Activated CD4-positive, CD25-positive, alpha-beta regulatory T cell treated with anti-CD3 and anti-CD28 coated beads, Interleukin-2, amount 50 U/mL, for 16 hours (primary cell): ENCODE data around the gene NAALADL2.

Experiments
- DNase-seq: peaks from one replicate; pipeline ENCODE4 v3.0.0-alpha.2; 2020; ENCODE audit warnings: low read depth, low spot score

Gene NAALADL2

GRCh38 chr3:175307642-175308041, 448.5 kb downstream of the NAALADL2 start:
- no peak for DNase-seq

- DNase-seq, result no peak
Observed at GRCh38 chr3:175308097-175308496, 449.0 kb downstream of the NAALADL2 start.

- no peak for DNase-seq
Observed at GRCh38 chr3:175310046-175310445, 450.9 kb downstream of the NAALADL2 start.

- DNase-seq, result no peak
Observed at GRCh38 chr3:175311404-175311803, 452.3 kb downstream of the NAALADL2 start.

GRCh38 chr3:175311946-175312345, 452.8 kb downstream of the NAALADL2 start:
- DNase-seq, result no peak

- DNase-seq, result no peak
Observed at GRCh38 chr3:175312791-175313190, 453.7 kb downstream of the NAALADL2 start.

- no peak for DNase-seq
Observed at GRCh38 chr3:175316799-175317198, 457.7 kb downstream of the NAALADL2 start.

DNA sequence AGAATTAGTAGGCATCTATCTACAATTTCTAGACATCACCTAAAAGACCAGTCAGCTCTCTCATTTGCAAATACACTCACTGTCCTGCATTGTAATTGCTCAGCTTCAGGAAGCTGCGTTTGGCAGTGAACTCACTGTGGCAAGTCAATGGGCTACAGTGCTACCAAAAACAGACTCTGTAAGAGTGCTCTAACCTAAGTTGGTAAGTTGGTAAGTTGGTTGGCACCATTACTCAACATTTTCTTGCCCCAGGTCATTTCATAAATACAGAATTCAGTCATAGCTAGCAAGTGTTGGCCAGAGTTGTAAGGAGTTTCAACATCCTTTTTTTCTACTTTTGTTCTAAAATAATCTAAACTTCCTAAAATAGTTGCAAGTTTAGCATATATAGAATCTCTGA, 466.3 kb downstream of the NAALADL2 start:
- DNase-seq, result no peak

DNA sequence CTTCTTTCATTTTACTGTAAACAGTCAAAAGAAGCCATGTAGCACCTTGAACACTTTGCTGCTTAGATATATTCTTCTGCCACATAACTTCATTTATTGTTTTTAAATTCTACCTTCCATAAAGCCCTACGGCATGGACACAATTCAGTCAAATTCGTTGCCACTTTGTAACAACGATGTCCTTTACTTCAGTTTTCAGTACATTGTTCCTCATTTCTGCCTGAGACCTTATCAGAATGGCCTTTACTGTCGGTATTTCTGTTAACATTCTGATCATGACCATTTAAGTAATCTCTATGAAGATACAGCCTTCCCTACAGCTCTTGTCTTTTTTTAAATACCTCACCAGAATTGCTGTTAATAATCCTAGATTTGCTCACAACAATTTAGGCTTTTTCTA, 466.9 kb downstream of the NAALADL2 start:
- DNase-seq, result no peak

DNA sequence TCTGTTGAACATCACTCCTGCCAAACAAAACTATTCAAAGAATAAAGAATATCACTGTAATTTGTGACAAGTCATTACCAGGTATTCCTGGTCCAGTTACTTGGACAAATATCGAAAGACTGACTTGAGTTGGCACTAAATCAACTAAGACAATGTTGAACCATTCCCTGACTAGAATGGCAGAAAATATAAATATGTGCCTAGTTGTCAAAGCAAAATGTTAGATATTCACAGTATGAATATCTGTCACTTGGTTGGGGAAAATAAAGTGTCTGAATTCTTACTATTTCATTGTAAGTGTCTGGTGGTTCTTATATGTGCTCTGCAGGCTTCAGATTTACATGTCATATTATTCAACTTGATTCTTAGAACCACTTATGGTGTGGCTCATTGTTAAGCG, 470.2 kb downstream of the NAALADL2 start:
- DNase-seq, result no peak

- no peak for DNase-seq
Observed at GRCh38 chr3:175335229-175335628, 476.1 kb downstream of the NAALADL2 start.

GRCh38 chr3:175336406-175337133, 477.4 kb downstream of the NAALADL2 start:
- DNase-seq, result no peak

- DNase-seq, result no peak
Observed at GRCh38 chr3:175337631-175338030, 478.5 kb downstream of the NAALADL2 start.

DNA sequence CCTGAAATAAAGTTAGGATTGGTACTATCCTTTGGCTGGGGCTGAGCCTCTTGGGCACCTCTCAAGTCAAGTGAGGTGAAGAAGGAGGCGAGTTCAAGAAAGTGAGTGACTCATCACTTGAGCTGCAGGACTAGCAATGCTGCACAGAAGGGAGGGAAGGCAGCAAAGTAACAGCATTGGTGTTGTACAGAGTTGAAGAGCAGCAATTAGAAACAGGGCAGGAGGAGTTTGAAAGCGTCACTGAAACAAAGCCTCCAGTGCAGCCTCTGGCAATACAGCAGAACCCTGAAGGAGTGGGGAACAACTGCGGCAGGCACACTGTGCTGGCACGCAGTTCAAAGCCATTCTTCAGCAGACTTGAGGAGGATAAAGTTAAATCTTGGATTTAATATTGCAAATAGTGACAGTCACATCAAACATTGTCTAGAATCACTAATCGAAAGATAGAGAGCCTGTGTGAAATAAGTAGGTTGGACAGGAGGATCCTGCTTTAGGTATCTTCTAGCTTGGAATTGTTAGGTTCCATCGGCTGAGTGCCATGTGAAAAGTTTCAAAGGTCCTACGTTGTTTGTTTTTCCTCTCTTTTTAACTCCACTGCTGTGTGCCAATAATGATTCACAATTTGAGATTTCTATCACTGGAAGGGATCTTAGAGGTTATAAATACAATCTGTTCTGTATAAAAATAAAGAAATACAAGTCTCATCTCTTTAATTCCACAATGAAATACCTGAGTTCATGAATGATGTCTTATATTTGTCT, 479.8 kb downstream of the NAALADL2 start:
- no peak for DNase-seq

DNA sequence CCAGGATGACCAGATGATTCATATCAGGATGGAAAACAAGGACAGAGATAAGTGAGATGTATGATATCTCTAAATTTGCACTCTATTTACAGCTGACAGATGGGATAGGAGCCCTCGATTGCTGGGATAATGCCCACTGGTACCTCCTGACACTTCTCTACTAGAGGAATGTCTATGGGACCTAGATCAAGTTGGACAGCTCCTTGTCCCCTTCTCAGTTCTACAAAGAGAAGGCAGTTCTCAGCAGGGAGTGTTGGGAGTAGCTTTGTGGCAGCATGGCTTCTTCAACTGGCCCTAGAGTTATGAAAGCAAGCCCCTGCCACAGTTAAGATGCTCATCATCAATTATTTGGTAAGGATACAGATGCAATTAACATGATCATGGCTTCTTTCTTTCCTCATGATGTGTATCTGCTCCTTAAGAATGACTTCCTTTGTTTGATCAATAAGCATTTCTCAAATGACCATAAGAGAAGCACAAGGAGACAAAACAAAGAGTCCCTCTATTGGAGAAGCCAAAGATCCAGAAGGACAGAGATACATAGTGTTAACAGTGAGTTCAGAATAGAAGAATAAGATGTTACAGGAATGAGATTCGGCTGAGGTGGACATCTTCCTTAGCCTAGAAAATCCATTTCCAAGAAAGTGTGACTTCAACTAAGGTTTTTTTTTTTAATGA, 481.3 kb downstream of the NAALADL2 start:
- DNase-seq, result no peak

- no peak for DNase-seq
Observed at GRCh38 chr3:175342196-175342595, 483.1 kb downstream of the NAALADL2 start.

GRCh38 chr3:175343946-175344345, 484.8 kb downstream of the NAALADL2 start:
- no peak for DNase-seq

DNA sequence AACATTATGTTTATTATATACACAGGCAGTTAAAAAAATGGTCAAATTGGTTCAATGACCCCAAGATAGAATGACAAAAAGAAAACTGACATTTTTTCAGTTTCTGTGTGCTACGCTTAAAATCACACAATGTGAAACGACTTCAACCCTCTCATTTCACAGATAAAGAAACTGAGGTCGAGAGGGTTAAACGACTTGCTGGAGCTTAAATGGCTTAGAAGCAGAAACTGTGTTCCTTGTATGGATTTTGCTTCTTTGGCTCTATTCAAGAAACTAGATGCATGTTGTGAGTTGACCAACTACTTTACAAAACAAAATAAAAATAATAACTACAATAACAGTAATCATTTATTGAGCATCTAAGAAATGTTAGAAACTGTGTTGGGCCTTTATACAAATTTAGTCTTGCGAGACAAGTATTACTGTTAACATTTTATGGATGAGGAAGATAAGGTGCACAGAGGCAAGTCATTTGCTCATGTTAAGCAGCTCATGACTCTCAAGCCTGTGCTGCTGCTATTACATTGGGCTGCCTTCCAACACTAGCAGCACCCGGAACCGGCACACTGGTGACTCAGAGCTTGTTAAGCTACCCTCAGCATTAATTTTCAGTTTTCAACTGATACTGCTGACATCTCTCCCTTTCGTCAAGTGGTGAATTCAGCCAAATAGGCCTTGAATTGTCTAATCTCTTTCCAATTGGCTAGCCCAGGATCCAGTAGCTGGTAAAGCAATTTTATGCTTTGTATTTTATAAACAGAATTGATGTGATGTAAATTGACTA, 487.6 kb downstream of the NAALADL2 start:
- no peak for DNase-seq

DNA sequence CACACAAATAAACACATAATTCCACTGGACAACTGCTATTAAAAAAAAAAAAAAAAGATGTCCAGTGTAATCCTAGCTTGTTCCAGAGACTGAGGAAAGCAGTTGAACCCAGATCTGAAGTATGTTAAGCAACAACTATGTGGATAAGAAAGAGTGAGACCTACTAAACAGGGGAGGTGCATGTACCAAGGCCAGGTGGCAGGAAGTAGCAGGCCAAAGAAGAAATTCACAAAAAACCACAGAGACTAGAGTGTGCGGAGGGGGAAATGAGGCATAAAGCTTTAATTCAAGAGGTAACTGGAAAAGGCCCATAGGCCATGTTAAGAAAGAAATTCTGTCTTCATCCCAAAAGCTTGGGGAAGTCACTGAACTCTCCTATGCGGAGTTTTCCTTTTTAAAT, 490.0 kb downstream of the NAALADL2 start:
- no peak for DNase-seq

- no peak for DNase-seq
Observed at GRCh38 chr3:175355801-175356335, 496.7 kb downstream of the NAALADL2 start.

DNA sequence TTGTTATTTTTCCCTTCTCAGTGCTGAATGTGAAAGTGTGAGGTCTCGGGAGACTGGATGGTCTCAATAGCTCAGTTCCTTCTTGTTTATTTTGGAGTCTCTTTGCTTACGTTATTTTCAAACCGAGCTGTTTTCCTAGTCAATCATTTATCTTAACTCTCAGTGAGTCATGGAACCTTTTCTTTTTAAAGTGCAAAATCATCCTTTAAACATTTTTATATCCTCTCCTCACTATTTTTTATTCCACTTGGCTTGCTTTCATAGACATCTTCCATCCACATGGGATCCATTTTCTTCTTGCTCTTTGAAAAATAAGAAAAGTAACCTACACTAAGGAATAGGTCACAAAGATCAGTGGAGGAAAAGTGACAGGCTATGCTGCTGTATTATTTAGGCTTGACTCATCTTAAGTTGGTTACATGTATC, 497.8 kb downstream of the NAALADL2 start:
- DNase-seq, result no peak

DNA sequence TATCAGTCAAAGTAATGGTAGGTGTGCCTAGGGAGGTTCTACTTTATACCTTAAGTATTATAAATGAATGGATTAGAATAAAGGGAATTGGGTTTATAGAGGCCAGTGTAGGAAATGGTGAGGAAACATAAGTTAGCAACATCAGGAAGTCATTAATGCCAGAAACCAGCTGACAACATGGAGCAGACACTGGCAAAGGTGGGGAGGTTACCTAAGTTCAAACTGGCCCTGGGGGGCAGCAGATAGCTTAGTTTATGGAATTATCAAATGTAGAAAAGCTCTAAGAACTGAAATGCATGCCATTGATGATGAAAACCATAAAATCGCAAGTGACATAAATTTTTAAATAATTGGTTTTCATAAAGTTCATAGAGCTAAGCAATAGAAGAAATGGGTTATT, 498.6 kb downstream of the NAALADL2 start:
- no peak for DNase-seq
